Activated CD4-positive, alpha-beta memory T cell treated with anti-CD3 and anti-CD28 coated beads for 36 hours (primary cell): ENCODE data around the gene GALNT4. TPM values are rescaled to one million over a fixed set of nuclear protein-coding genes. Genes with fewer than 3 reads are reported as not detected.

Source experiments
- CTCF ChIA-PET: fragments of 350-600 bp; sonication (Branson Sonifier 250); formaldehyde crosslinking; loops from one replicate; lab custom pipeline; 2021; ENCODE audit warnings: antibody characterized with exemption, inconsistent platforms; lab: Charles Lee
- POLR2A ChIA-PET: fragments of 350-600 bp; sonication (Branson Sonifier 250); formaldehyde crosslinking; loops from one replicate; lab custom pipeline; 2021; ENCODE audit warnings: antibody characterized with exemption; lab: Charles Lee
- DNase-seq: peaks from one replicate; pipeline ENCODE4 v3.0.0-alpha.2; 2020
- H3K27ac Mint-ChIP-seq: one replicate; pipeline ENCODE4 v1.8.0; 2021; ENCODE audit warnings: mixed read lengths
- H3K27me3 Mint-ChIP-seq: one replicate; pipeline ENCODE4 v1.8.0; 2021; ENCODE audit warnings: mixed read lengths
- H3K36me3 Mint-ChIP-seq: one replicate; pipeline ENCODE4 v1.8.0; 2021; ENCODE audit warnings: mixed read lengths
- H3K4me1 Mint-ChIP-seq: one replicate; pipeline ENCODE4 v1.8.0; 2021; ENCODE audit warnings: low read depth, mixed read lengths
- H3K4me3 Mint-ChIP-seq: one replicate; pipeline ENCODE4 v1.8.0; 2021; ENCODE audit warnings: mild to moderate bottlenecking, mixed read lengths
- H3K9me3 Mint-ChIP-seq: one replicate; pipeline ENCODE4 v1.8.0; 2021; ENCODE audit warnings: mixed read lengths
- intact Hi-C: fragments of 100-400 bp; cut with micrococcal nuclease; formaldehyde crosslinking; loops from one replicate; pipeline ENCODE4 v1.15.1; 2023
- total RNA-seq, 2 experiments: library from RNA; stranded (reverse); gene quantifications; one replicate each; pipeline ENCODE4 v1.2.3, GENCODE V29; 2021

GALNT4 gene
- total RNA-seq, 2 experiments from 2014 or later = 5.8 to 6.0 TPM

GRCh38 chr12:89547101-89547500 is 22.5 kb upstream of the GALNT4 start:
- no peak for DNase-seq
- intact Hi-C loops = loop anchor here (10.0 kb wide), 2 partner anchors 708 to 1398 kb away; no protein-coding TSS in a partner anchor
- H3K27me3 Mint-ChIP-seq = no peaks in the 10 kb centered on the region
- H3K27ac Mint-ChIP-seq = no peak overlapping the region
- H3K9me3 Mint-ChIP-seq = no peaks in the 10 kb centered on the region
- peaks cover 4% of the 10 kb centered on the region for H3K4me1 Mint-ChIP-seq
- POLR2A ChIA-PET = no interaction called here
- CTCF ChIA-PET = no interaction called here
- no peak overlapping the region for H3K4me3 Mint-ChIP-seq
- no peaks in the 10 kb centered on the region for H3K36me3 Mint-ChIP-seq

- intact Hi-C loops = loop anchor here (10.0 kb wide), 2 partner anchors 709 to 1399 kb away; no protein-coding TSS in a partner anchor
- H3K27ac Mint-ChIP-seq = no peak overlapping the region
- no peaks in the 10 kb centered on the region for H3K36me3 Mint-ChIP-seq
- H3K4me1 Mint-ChIP-seq = peaks cover 4% of the 10 kb centered on the region
- no peaks in the 10 kb centered on the region for H3K27me3 Mint-ChIP-seq
- no peak overlapping the region for H3K4me3 Mint-ChIP-seq
- CTCF ChIA-PET = interaction anchor here (0.7 to 0.9 kb wide), 2 partner anchors 17 to 535 kb away, joined by 3 read pairs; no protein-coding TSS in a partner anchor
- H3K9me3 Mint-ChIP-seq = no peaks in the 10 kb centered on the region
- no peak for DNase-seq
- POLR2A ChIA-PET = no interaction called here
These were observed 21.6 kb upstream of the GALNT4 start for GRCh38 chr12:89546151-89546550.

- intact Hi-C loops = loop anchor here (5.0 to 10.0 kb wide), 6 partner anchors 318 to 1400 kb away; no protein-coding TSS in a partner anchor
- Mint-ChIP-seq H3K36me3 (no peaks in the 10 kb centered on the region), H3K9me3 (no peaks in the 10 kb centered on the region), H3K27me3 (no peaks in the 10 kb centered on the region), H3K4me3 (no peak overlapping the region), H3K4me1 (peaks cover 4% of the 10 kb centered on the region), H3K27ac (no peak overlapping the region)
- DNase-seq = no peak
- POLR2A ChIA-PET = no interaction called here
- CTCF ChIA-PET = interaction anchor here (0.5 to 3.8 kb wide), 10 partner anchors 8 to 1365 kb away, joined by 3 to 34 read pairs (median 5); no protein-coding TSS in a partner anchor
These were observed 20.1 kb upstream of the GALNT4 start for GRCh38 chr12:89544681-89545184.

- H3K4me3 Mint-ChIP-seq = no peak overlapping the region
- CTCF ChIA-PET = interaction anchor here (0.5 to 3.8 kb wide), 24 partner anchors 9 to 1366 kb away, joined by 3 to 34 read pairs (median 4); no protein-coding TSS in a partner anchor
- POLR2A ChIA-PET = no interaction called here
- no peaks in the 10 kb centered on the region for H3K36me3 Mint-ChIP-seq
- intact Hi-C loops = loop anchor here (5.0 to 10.0 kb wide), 6 partner anchors 318 to 1401 kb away; no protein-coding TSS in a partner anchor
- no peaks in the 10 kb centered on the region for H3K27me3 Mint-ChIP-seq
- DNase-seq = no peak
- H3K9me3 Mint-ChIP-seq = no peaks in the 10 kb centered on the region
- no peak overlapping the region for H3K27ac Mint-ChIP-seq
- peaks cover 4% of the 10 kb centered on the region for H3K4me1 Mint-ChIP-seq
These were observed 19.4 kb upstream of the GALNT4 start for GRCh38 chr12:89544022-89544421.

- Mint-ChIP-seq H3K4me3 (no peak overlapping the region), H3K27ac (no peak overlapping the region), H3K27me3 (no peaks in the 10 kb centered on the region), H3K36me3 (no peaks in the 10 kb centered on the region), H3K4me1 (peaks cover 4% of the 10 kb centered on the region), H3K9me3 (no peaks in the 10 kb centered on the region)
- CTCF ChIA-PET = interaction anchor here (0.6 to 3.8 kb wide), 29 partner anchors 9 to 1312 kb away, joined by 3 to 34 read pairs (median 4); no protein-coding TSS in a partner anchor
- POLR2A ChIA-PET = no interaction called here
- DNase-seq = peak; percentile 75
- intact Hi-C loops = loop anchor here (1.0 to 10.0 kb wide), 9 partner anchors 166 to 1402 kb away; partner anchors contain the start of gene ATP2B1
These were observed 18.5 kb upstream of the GALNT4 start for GRCh38 chr12:89542912-89543592.

GRCh38 chr12:89542236-89542635 is 17.6 kb upstream of the GALNT4 start:
- ChIA-PET POLR2A (no interaction called here), CTCF (interaction anchor here (0.6 to 3.8 kb wide), 12 partner anchors 8 to 1312 kb away, joined by 3 to 34 read pairs (median 6); no protein-coding TSS in a partner anchor)
- Mint-ChIP-seq H3K4me3 (no peak overlapping the region), H3K36me3 (no peaks in the 10 kb centered on the region), H3K4me1 (peaks cover 4% of the 10 kb centered on the region), H3K27ac (no peak overlapping the region), H3K27me3 (no peaks in the 10 kb centered on the region), H3K9me3 (no peaks in the 10 kb centered on the region)
- intact Hi-C loops = loop anchor here (2.0 to 10.0 kb wide), 8 partner anchors 167 to 1403 kb away; partner anchors contain the start of gene ATP2B1
- DNase-seq = no peak

- Mint-ChIP-seq H3K27ac (no peak overlapping the region), H3K4me3 (no peak overlapping the region), H3K36me3 (no peaks in the 10 kb centered on the region), H3K9me3 (no peaks in the 10 kb centered on the region), H3K27me3 (no peaks in the 10 kb centered on the region), H3K4me1 (peaks cover 4% of the 10 kb centered on the region)
- CTCF ChIA-PET = interaction anchor here (1.2 kb wide), 1 partner anchor 1369 kb away, joined by 3 read pairs; no protein-coding TSS in a partner anchor
- intact Hi-C loops = loop anchor here (5.0 to 10.0 kb wide), 6 partner anchors 322 to 1404 kb away; no protein-coding TSS in a partner anchor
- DNase-seq = no peak
- POLR2A ChIA-PET = interaction anchor here (0.6 kb wide), 1 partner anchor 564 kb away, joined by 5 read pairs; no protein-coding TSS in a partner anchor
These were observed 16.0 kb upstream of the GALNT4 start for GRCh38 chr12:89540586-89540985.

GRCh38 chr12:89539426-89540223 is 15.0 kb upstream of the GALNT4 start:
- Mint-ChIP-seq H3K27ac (no peak overlapping the region), H3K36me3 (no peaks in the 10 kb centered on the region), H3K9me3 (no peaks in the 10 kb centered on the region), H3K4me1 (peaks cover 4% of the 10 kb centered on the region), H3K27me3 (no peaks in the 10 kb centered on the region), H3K4me3 (no peak overlapping the region)
- POLR2A ChIA-PET = no interaction called here
- DNase-seq = no peak
- CTCF ChIA-PET = interaction anchor here (1.1 to 1.2 kb wide), 2 partner anchors 563 to 1370 kb away, joined by 3 read pairs; no protein-coding TSS in a partner anchor
- intact Hi-C loops = loop anchor here (5.0 to 10.0 kb wide), 6 partner anchors 323 to 1405 kb away; no protein-coding TSS in a partner anchor

- Mint-ChIP-seq H3K36me3 (no peaks in the 10 kb centered on the region), H3K9me3 (no peaks in the 10 kb centered on the region), H3K27ac (no peak overlapping the region), H3K4me1 (peaks cover 4% of the 10 kb centered on the region), H3K4me3 (no peak overlapping the region), H3K27me3 (no peaks in the 10 kb centered on the region)
- intact Hi-C loops = no loop called here
- ChIA-PET POLR2A (no interaction called here), CTCF (interaction anchor here (1.1 kb wide), 1 partner anchor 564 kb away, joined by 3 read pairs; no protein-coding TSS in a partner anchor)
- DNase-seq = no peak
These were observed 14.3 kb upstream of the GALNT4 start for GRCh38 chr12:89538897-89539296.

GRCh38 chr12:89537389-89537788 is 12.8 kb upstream of the GALNT4 start:
- Mint-ChIP-seq H3K27ac (no peak overlapping the region), H3K27me3 (no peaks in the 10 kb centered on the region), H3K4me3 (no peak overlapping the region), H3K4me1 (no peaks in the 10 kb centered on the region), H3K9me3 (no peaks in the 10 kb centered on the region), H3K36me3 (no peaks in the 10 kb centered on the region)
- intact Hi-C loops = no loop called here
- ChIA-PET CTCF (interaction anchor here (1.3 kb wide), 1 partner anchor 42 kb away, joined by 3 read pairs; no protein-coding TSS in a partner anchor), POLR2A (no interaction called here)
- DNase-seq = no peak

GRCh38 chr12:89529738-89530137 is 5.1 kb upstream of the GALNT4 start:
- CTCF ChIA-PET = interaction anchor here (0.7 to 7.1 kb wide), 9 partner anchors 15 to 511 kb away, joined by 3 to 88 read pairs (median 5); no protein-coding TSS in a partner anchor

More at GRCh38 chr12:89529738-89530137, 5.1 kb upstream of the GALNT4 start:
- no peaks in the 10 kb centered on the region for H3K27me3 Mint-ChIP-seq
- POLR2A ChIA-PET = no interaction called here
- peaks cover 12% of the 10 kb centered on the region for H3K4me1 Mint-ChIP-seq
- intact Hi-C loops = loop anchor here (1.0 to 10.0 kb wide), 5 partner anchors 59 to 1292 kb away; no protein-coding TSS in a partner anchor
- H3K9me3 Mint-ChIP-seq = no peaks in the 10 kb centered on the region
- no peak overlapping the region for H3K27ac Mint-ChIP-seq
- no peaks in the 10 kb centered on the region for H3K36me3 Mint-ChIP-seq
- no peak overlapping the region for H3K4me3 Mint-ChIP-seq
- no peak for DNase-seq
